DMS 273 (cell line): ENCODE results near the gene CA11.
"Not testable (repeated sequence)": the region's sequence is repeated elsewhere in the genome, so short reads cannot be mapped to it uniquely, and the experiment has no call there.

ENCODE experiments used
- DNase-seq: peaks from one replicate; lab custom pipeline; 2025; ENCODE audit not compliant: unreplicated experiment; lab: John Stamatoyannopoulos, UW

Gene CA11

GRCh38 chr19:48642862-48643261, 3.1 kb downstream of the CA11 start:
- no peak for DNase-seq

- no peak for DNase-seq
Observed at GRCh38 chr19:48641850-48642249, 4.1 kb downstream of the CA11 start.

- DNase-seq, result no peak
Observed at GRCh38 chr19:48639483-48640375, 6.3 kb downstream of the CA11 start.

GRCh38 chr19:48638831-48639381, 7.1 kb downstream of the CA11 start:
- DNase-seq, result peak; percentile 34

GRCh38 chr19:48637948-48638830, 7.8 kb downstream of the CA11 start:
- DNase-seq, result peak; percentile 97

GRCh38 chr19:48637449-48637947, 8.5 kb downstream of the CA11 start:
- peak; percentile 100 for DNase-seq

- DNase-seq, result peak; percentile 89
Observed at GRCh38 chr19:48636859-48637448, 9.0 kb downstream of the CA11 start, which contains the start of gene DBP. Gene DBP, minus strand, starts transcription at chr19:48637379. Its CDS starts 385 bp downstream, at chr19:48636994.

GRCh38 chr19:48635966-48636858, 9.8 kb downstream of the CA11 start:
- peak; percentile 71 for DNase-seq

GRCh38 chr19:48635263-48635965, 10.6 kb downstream of the CA11 start:
- DNase-seq, result peak; percentile 88

GRCh38 chr19:48634424-48635262, 11.3 kb downstream of the CA11 start:
- DNase-seq, result peak; percentile 99

- DNase-seq, result no peak
Observed at GRCh38 chr19:48634036-48634342, 12.0 kb downstream of the CA11 start.

- peak; percentile 36 for DNase-seq
Observed at GRCh38 chr19:48633148-48634035, 12.6 kb downstream of the CA11 start.

GRCh38 chr19:48632692-48633147, 13.3 kb downstream of the CA11 start:
- DNase-seq, result no peak

GRCh38 chr19:48632286-48632685, 13.7 kb downstream of the CA11 start:
- not testable (repeated sequence) for DNase-seq

GRCh38 chr19:48631225-48631624, 14.8 kb downstream of the CA11 start:
- peak; percentile 58 for DNase-seq

- DNase-seq, result peak; percentile 60
Observed at GRCh38 chr19:48630296-48631063, 15.5 kb downstream of the CA11 start.
